NCI-H69 (cell line): ENCODE measurements around the gene ADIPOQ.
"Not testable (repeated sequence)": the region's sequence is repeated elsewhere in the genome, so short reads cannot be mapped to it uniquely, and the experiment has no call there.

Experiments used
- DNase-seq: peaks from one replicate; lab custom pipeline; 2025; lab: John Stamatoyannopoulos, UW

The ADIPOQ gene

DNA sequence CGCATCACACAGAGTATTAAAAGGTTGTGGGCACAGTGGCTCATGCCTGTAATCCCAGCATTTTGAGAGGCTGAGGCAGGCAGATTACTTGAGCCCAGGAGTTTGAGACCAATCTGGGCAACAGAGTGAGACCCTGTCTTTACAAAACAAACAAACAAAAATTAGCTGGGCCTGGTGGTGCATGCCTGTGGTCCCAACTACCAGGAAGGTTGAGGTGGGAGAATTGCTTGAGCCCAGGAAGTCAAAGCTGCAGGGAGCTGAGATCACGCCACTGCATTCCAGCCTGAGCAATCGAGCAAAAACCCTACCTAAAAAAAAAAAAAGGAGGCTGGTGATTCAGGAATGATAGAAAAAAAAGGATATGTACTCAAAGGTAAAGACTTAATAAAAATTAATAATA lies 59.6 kb downstream of the ADIPOQ start:
- no peak for DNase-seq

DNA sequence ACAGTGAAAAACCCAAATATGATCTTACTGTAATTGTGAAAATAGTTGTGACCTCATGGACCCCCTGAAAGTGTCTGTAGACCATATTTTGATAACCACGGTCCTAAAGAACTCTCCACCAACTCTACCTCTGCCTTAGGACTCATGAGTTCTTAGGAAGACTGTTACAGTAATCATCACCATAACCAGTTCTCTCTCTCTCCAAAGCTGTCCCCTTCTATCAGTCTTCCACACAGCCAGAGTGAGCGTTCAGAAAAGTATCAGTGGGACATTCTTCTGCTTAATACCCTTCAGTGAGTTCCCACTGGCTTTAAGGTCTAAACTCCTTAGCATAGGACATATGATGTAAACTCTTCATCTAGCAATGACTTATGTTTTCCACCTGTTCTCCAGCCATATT lies 60.2 kb downstream of the ADIPOQ start:
- no peak for DNase-seq

GRCh38 chr3:186903676-186904075 lies 61.2 kb downstream of the ADIPOQ start:
- DNase-seq = not testable (repeated sequence)

DNA sequence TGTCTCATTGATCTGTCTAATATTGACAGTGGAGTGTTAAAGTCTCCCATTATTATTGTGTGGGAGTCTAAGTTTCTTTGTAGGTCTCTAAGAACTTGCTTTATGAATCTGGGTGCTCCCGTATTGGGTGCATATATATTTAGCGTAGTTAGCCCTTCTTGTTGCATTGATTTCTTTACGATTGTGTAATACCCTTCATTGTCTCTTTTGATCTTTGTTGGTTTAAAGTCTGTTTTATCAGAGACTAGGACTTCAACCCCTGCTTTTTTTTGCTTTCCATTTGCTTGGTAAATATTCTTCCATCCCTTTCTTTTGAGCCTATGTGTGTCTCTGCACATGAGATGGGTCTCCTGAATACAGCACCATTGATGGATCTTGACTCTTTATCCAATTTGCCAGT lies 64.6 kb downstream of the ADIPOQ start:
- DNase-seq = not testable (repeated sequence)
